Calu3 (cell line): ENCODE data around the gene MPPED2. TPM values are rescaled to one million over a fixed set of nuclear protein-coding genes. Genes with fewer than 3 reads are reported as not detected.

Source experiments
- BruUV-seq: library from RNA; stranded (reverse); fragments of 400-500 nt; replicated peaks from 2 replicates; lab custom pipeline; 2021; lab: Mats Ljungman, UMichigan
- CTCF ChIA-PET: fragments of 300-600 bp; sonication (Branson Sonifier 250); formaldehyde crosslinking; loops from one replicate; lab custom pipeline; 2022; ENCODE audit warnings: antibody characterized with exemption; lab: Charles Lee
- DNase-seq: peaks from one replicate; pipeline ENCODE4 v3.0.0; 2022
- H3K27ac Mint-ChIP-seq: one replicate; pipeline ENCODE4 v1.8.0; 2022; ENCODE audit warnings: mixed read lengths; ENCODE audit not compliant: unreplicated experiment
- H3K27me3 Mint-ChIP-seq: one replicate; pipeline ENCODE4 v1.8.0; 2022; ENCODE audit warnings: mixed read lengths; ENCODE audit not compliant: unreplicated experiment
- H3K36me3 Mint-ChIP-seq: one replicate; pipeline ENCODE4 v1.8.0; 2022; ENCODE audit warnings: mild to moderate bottlenecking, moderate library complexity, mixed read lengths; ENCODE audit not compliant: insufficient read depth, unreplicated experiment
- H3K4me1 Mint-ChIP-seq: one replicate; pipeline ENCODE4 v1.8.0; 2022; ENCODE audit warnings: mild to moderate bottlenecking, low read depth, mixed read lengths; ENCODE audit not compliant: unreplicated experiment
- H3K4me3 Mint-ChIP-seq: one replicate; pipeline ENCODE4 v1.8.0; 2022; ENCODE audit warnings: mild to moderate bottlenecking, low read depth, moderate library complexity, mixed read lengths; ENCODE audit not compliant: unreplicated experiment
- H3K9me3 Mint-ChIP-seq: one replicate; pipeline ENCODE4 v1.8.0; 2022; ENCODE audit warnings: low read depth, mixed read lengths; ENCODE audit not compliant: unreplicated experiment
- intact Hi-C: fragments of 100-400 bp; cut with micrococcal nuclease; formaldehyde crosslinking; loops from one replicate; pipeline ENCODE4 v1.10.0; 2022; ENCODE audit not compliant: unreplicated experiment
- total RNA-seq: library from RNA; stranded (reverse); gene quantifications from 2 replicates; pipeline ENCODE4 v1.2.3, GENCODE V29; 2022
- TF ChIP-seq, protein P1 (sequence below): fragments of 200-600 bp; IDR thresholded peaks from one replicate; pipeline ENCODE4 v1.8.0; 2022; ENCODE audit warnings: antibody characterized with exemption; ENCODE audit not compliant: unreplicated experiment

MPPED2 gene
- total RNA-seq, 1 experiment from 2014 or later: not detected

DNA sequence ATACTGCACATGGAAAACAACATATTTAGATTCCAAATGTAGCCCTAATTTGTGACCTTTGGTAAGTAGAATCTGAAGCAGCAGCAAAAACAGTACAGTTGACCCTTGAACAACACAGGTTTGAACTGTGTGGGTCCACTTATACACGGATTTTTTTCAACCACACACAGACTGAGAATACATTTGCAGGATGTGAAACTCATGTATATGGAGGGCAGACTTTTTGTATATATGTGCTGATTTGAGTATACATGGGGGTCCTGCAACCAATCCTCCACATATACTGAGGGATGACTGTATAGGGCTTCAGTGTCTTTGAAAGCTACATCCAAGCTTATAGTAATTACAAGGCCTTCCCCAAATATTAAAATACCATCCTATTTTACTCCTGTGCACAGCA, 120.5 kb downstream of the MPPED2 start:
- TF ChIP-seq, protein P1, sequence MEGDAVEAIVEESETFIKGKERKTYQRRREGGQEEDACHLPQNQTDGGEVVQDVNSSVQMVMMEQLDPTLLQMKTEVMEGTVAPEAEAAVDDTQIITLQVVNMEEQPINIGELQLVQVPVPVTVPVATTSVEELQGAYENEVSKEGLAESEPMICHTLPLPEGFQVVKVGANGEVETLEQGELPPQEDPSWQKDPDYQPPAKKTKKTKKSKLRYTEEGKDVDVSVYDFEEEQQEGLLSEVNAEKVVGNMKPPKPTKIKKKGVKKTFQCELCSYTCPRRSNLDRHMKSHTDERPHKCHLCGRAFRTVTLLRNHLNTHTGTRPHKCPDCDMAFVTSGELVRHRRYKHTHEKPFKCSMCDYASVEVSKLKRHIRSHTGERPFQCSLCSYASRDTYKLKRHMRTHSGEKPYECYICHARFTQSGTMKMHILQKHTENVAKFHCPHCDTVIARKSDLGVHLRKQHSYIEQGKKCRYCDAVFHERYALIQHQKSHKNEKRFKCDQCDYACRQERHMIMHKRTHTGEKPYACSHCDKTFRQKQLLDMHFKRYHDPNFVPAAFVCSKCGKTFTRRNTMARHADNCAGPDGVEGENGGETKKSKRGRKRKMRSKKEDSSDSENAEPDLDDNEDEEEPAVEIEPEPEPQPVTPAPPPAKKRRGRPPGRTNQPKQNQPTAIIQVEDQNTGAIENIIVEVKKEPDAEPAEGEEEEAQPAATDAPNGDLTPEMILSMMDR: no peak
- Mint-ChIP-seq H3K27ac (no peak overlapping the region), H3K27me3 (no peaks in the 10 kb centered on the region), H3K4me1 (no peaks in the 10 kb centered on the region), H3K36me3 (no peaks in the 10 kb centered on the region), H3K4me3 (no peak overlapping the region), H3K9me3 (no peaks in the 10 kb centered on the region)
- intact Hi-C loops: no loop called here
- CTCF ChIA-PET: no interaction called here
- no TSS peak for BruUV-seq
- no peak for DNase-seq

DNA sequence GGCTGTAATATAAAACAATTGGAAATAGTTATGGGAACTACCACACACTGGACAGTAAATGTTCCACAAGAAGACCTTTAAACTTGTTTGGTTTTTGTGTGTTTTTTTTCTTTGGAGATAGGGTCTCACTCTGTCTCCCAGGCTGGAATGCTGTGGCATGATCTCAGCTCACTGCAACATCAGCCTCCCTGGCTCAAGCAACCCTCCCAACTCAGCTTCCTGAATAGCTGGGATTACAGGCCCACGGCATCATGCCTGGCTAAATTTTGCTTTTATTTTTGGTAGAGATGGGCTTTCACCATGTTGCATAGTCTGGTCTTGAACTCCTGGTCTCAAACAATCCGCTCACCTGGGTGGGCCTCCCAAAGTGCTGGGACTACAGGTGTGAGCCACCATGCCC, 121.0 kb downstream of the MPPED2 start:
- Mint-ChIP-seq H3K27me3 (no peaks in the 10 kb centered on the region), H3K36me3 (no peaks in the 10 kb centered on the region), H3K4me1 (no peaks in the 10 kb centered on the region), H3K27ac (no peak overlapping the region), H3K9me3 (no peaks in the 10 kb centered on the region), H3K4me3 (no peak overlapping the region)
- intact Hi-C loops: no loop called here
- CTCF ChIA-PET: no interaction called here
- no peak for DNase-seq
- TF ChIP-seq, protein P1: no peak
- BruUV-seq: no TSS peak

DNA sequence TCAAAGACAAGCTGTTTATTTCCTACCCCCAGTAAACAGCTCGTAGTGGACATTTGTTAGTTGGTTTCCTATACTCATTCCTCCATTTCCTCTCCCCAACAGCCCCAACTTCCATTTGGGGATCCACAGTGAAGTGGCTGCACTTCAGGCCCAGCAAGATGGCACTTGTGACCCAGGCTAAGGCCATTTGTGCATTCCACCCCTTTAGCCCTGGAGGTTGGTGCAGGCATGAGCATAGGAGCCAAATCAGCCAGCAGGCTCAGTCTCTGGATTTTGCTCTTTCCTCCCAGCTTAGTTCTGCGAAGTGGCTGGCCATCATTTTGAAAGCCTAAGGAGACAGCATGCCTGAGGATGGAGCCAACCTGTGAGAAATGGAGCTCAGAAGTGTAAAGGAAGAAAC, 122.9 kb downstream of the MPPED2 start:
- no peaks in the 10 kb centered on the region for H3K36me3 Mint-ChIP-seq
- TF ChIP-seq, protein P1: no peak
- no TSS peak for BruUV-seq
- no peak overlapping the region for H3K27ac Mint-ChIP-seq
- no peak overlapping the region for H3K4me3 Mint-ChIP-seq
- CTCF ChIA-PET: no interaction called here
- H3K27me3 Mint-ChIP-seq: no peaks in the 10 kb centered on the region
- no peaks in the 10 kb centered on the region for H3K9me3 Mint-ChIP-seq
- intact Hi-C loops: no loop called here
- H3K4me1 Mint-ChIP-seq: no peaks in the 10 kb centered on the region
- DNase-seq: no peak

DNA sequence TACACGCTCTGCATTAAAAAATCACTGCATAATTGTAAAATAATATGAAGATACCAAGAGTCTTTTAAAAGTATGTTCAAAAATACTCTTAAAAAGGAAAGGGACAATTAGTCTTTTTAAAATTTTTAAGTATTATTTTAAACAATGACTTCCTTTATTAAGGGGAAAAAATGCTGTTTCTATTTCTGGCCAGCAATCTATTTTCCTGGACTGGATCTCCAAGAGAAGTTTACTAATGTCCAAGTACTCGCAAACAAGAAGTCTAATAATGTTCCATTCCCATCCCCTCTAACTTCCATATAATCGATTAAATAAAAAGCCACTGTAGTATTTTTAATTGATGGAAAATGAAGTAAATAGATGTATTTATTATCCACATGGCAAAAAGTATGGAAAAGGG, 123.7 kb downstream of the MPPED2 start:
- CTCF ChIA-PET: no interaction called here
- no TSS peak for BruUV-seq
- Mint-ChIP-seq H3K27ac (no peak overlapping the region), H3K4me3 (no peak overlapping the region), H3K4me1 (no peaks in the 10 kb centered on the region), H3K9me3 (no peaks in the 10 kb centered on the region), H3K36me3 (no peaks in the 10 kb centered on the region), H3K27me3 (no peaks in the 10 kb centered on the region)
- DNase-seq: no peak
- TF ChIP-seq, protein P1: no peak
- intact Hi-C loops: no loop called here

GRCh38 chr11:30459821-30460220, 126.3 kb downstream of the MPPED2 start:
- Mint-ChIP-seq H3K36me3 (no peaks in the 10 kb centered on the region), H3K27me3 (peaks cover 13% of the 10 kb centered on the region), H3K4me1 (no peaks in the 10 kb centered on the region), H3K27ac (no peak overlapping the region), H3K4me3 (no peak overlapping the region), H3K9me3 (no peaks in the 10 kb centered on the region)
- DNase-seq: no peak
- CTCF ChIA-PET: interaction anchor here (0.6 kb wide), 1 partner anchor 1509 kb away, joined by 3 read pairs; no protein-coding TSS in a partner anchor
- no TSS peak for BruUV-seq
- intact Hi-C loops: no loop called here
- TF ChIP-seq, protein P1: no peak
